Neutrophil (primary cell): ENCODE results near the gene C11orf52.

Experiments used
- H3K27ac ChIP-seq: fragments of 200-600 bp; sonication (generic); 2 replicates; pipeline ENCODE4 v1.5.1; 2016; ENCODE audit warnings: mild to moderate bottlenecking, moderate library complexity
- H3K27me3 ChIP-seq: fragments of 200-600 bp; sonication (generic); 2 replicates; pipeline ENCODE4 v1.6.0; 2016; ENCODE audit warnings: mild to moderate bottlenecking
- H3K36me3 ChIP-seq: fragments of 200-600 bp; sonication (generic); 2 replicates; pipeline ENCODE4 v1.5.1; 2017
- H3K4me1 ChIP-seq, 2 experiments: fragments of 200-600 bp in 1 of 2; sonication (generic) in 1 of 2; 1 replicate in 1 of 2; 2 replicates in 1 of 2; pipeline versions ENCODE4 v1.5.1 to v1.6.1; 2013 to 2016; ENCODE audit warnings: low read depth in 1 of 2, low read length in 1 of 2, mild to moderate bottlenecking in 1 of 2, moderate library complexity in 1 of 2; ENCODE audit not compliant: control insufficient read depth in 1 of 2, insufficient read depth in 1 of 2
- H3K4me3 ChIP-seq, 2 experiments: fragments of 200-600 bp in 1 of 2; sonication (generic) in 1 of 2; 1 replicate in 1 of 2; 2 replicates in 1 of 2; pipeline ENCODE4 v1.5.1; 2013 to 2016; ENCODE audit warnings: low read depth in 1 of 2, low read length in 1 of 2, mild to moderate bottlenecking in 1 of 2, moderate library complexity in 1 of 2
- H3K9me3 ChIP-seq: fragments of 200-600 bp; sonication (generic); 2 replicates; pipeline ENCODE4 v1.5.1; 2016
- CTCF ChIP-seq: fragments of 200-600 bp; sonication (generic); IDR thresholded peaks from 2 replicates; pipeline ENCODE4 v1.5.1; 2016; ENCODE audit warnings: antibody characterized with exemption

The C11orf52 gene

GRCh38 chr11:111886844-111887243 is 31.9 kb upstream of the C11orf52 start:
- Histone ChIP-seq H3K4me3 (no peak overlapping the region), H3K27me3 (no peaks in the 10 kb centered on the region), H3K4me1 (no peaks in the 10 kb centered on the region), H3K27ac (no peak overlapping the region), H3K36me3 (no peaks in the 10 kb centered on the region), H3K9me3 (no peaks in the 10 kb centered on the region)
- TF ChIP-seq CTCF, result no peak

DNA sequence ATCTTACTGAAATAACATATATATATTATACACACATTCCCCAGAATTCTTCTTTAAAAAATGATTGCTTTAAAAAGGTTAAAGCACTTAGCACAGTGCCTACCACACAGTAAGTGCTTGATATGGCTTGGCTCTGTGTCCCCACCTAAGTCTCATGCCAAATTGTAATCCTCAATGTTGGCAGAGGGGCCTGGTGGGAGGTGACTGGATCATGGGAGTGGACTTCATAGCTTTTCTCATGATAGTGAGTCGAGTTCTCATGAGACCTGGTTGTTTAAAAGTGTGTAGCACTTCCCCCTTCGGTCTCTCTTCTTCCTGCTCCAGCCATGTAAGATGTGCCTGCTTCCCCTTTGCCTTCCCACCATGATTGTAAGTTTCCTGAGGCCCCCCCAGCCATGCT is 13.3 kb upstream of the C11orf52 start:
- Histone ChIP-seq H3K9me3 (peaks cover 4% of the 10 kb centered on the region), H3K4me3 (no peak overlapping the region), H3K36me3 (no peaks in the 10 kb centered on the region), H3K27ac (no peak overlapping the region), H3K27me3 (peaks cover 11% of the 10 kb centered on the region), H3K4me1 (no peaks in the 10 kb centered on the region)
- no peak for TF ChIP-seq CTCF

DNA sequence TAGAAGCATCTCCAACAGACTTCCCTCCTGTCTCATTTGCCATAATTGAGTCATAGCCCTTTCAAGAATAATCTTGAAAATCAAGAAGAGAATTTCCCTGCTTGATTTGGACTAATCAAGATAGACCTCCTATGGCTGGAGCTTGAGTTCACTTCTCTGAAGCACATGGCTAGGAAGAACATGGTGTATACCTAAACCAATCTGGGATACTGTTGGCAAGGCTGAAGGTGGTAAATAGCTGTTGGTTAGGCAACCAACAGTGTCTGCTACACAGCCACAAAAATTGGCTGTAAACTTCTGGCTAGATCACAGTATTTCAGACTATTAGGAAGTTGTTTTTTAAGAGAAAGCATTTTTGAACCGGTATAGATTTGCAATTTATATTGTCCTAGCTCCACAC is 12.0 kb upstream of the C11orf52 start:
- Histone ChIP-seq H3K4me3 (no peak overlapping the region), H3K27ac (no peak overlapping the region), H3K9me3 (peaks cover 4% of the 10 kb centered on the region), H3K27me3 (peaks cover 24% of the 10 kb centered on the region), H3K36me3 (no peaks in the 10 kb centered on the region), H3K4me1 (no peaks in the 10 kb centered on the region)
- no peak for TF ChIP-seq CTCF

DNA sequence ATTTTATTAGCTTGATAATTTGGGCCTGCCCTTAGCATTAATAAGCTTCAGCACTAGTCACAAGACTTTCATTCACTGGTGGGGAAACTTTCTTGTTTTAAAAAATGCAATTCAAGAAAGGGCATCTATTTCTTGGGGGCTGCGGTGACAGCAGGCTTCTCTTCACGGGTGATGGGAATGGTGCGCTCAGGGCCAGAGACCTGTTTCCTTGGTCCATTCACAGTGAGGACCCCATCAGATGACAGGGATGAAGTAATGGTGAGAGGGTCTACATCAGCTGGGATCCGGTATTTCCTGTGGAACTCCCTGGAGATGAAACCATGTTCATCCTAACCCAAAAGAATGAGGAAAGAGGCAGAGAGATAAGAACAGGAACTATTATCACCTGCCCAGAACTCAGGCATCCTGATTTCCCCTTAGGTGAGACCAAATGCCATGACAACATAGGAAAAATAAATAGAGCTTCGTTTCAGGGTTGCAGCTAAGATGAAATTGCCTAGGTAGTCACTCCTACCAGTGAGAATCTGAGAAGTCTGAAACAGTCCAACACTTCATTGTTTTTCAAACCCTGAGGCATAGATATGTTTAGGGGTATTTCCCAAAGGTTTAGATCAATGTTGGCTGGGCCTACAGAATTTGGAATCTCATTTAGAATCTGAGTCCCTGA is 9.9 kb upstream of the C11orf52 start:
- H3K27me3 ChIP-seq, result peaks cover 45% of the 10 kb centered on the region
- no peak for TF ChIP-seq CTCF
- H3K9me3 ChIP-seq, result peaks cover 4% of the 10 kb centered on the region
- H3K36me3 ChIP-seq, result no peaks in the 10 kb centered on the region
- no peaks in the 10 kb centered on the region for H3K4me1 ChIP-seq
- no peak overlapping the region for H3K27ac ChIP-seq
- no peak overlapping the region for H3K4me3 ChIP-seq

GRCh38 chr11:111909378-111909777 is 9.3 kb upstream of the C11orf52 start:
- Histone ChIP-seq H3K4me3 (no peak overlapping the region), H3K27me3 (peaks cover 51% of the 10 kb centered on the region)
- no peak for TF ChIP-seq CTCF

More at GRCh38 chr11:111909378-111909777, 9.3 kb upstream of the C11orf52 start:
- peaks cover 4% of the 10 kb centered on the region for H3K9me3 ChIP-seq
- no peaks in the 10 kb centered on the region for H3K4me1 ChIP-seq
- H3K36me3 ChIP-seq, result no peaks in the 10 kb centered on the region
- H3K27ac ChIP-seq, result no peak overlapping the region
